HG02870 (cell line): Measurements from ENCODE around the gene HHIPL1.

Experiments
- ATAC-seq: cut with Tn5 transposase; IDR thresholded peaks from one replicate; pipeline ENCODE4 v1.9.1; 2021; ENCODE audit warnings: mild to moderate bottlenecking, moderate library complexity; ENCODE audit not compliant: unreplicated experiment

Gene HHIPL1

GRCh38 chr14:99727096-99727870 lies 82.4 kb downstream of the HHIPL1 start:
- no peak for ATAC-seq

- ATAC-seq = no peak
Observed at GRCh38 chr14:99728231-99728920, 83.4 kb downstream of the HHIPL1 start.

GRCh38 chr14:99728981-99729451 lies 84.1 kb downstream of the HHIPL1 start:
- no peak for ATAC-seq
